ENCODE data around the gene TRAF3. TPM values are rescaled to one million over a fixed set of nuclear protein-coding genes. Genes with fewer than 3 reads are reported as not detected.
A peak's percentile ranks its signal among the peaks of the same experiment; 100 is the strongest.

TRAF3 gene, protein sequence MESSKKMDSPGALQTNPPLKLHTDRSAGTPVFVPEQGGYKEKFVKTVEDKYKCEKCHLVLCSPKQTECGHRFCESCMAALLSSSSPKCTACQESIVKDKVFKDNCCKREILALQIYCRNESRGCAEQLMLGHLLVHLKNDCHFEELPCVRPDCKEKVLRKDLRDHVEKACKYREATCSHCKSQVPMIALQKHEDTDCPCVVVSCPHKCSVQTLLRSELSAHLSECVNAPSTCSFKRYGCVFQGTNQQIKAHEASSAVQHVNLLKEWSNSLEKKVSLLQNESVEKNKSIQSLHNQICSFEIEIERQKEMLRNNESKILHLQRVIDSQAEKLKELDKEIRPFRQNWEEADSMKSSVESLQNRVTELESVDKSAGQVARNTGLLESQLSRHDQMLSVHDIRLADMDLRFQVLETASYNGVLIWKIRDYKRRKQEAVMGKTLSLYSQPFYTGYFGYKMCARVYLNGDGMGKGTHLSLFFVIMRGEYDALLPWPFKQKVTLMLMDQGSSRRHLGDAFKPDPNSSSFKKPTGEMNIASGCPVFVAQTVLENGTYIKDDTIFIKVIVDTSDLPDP
- polyA plus RNA-seq (2011; rRNA removed): 16.9 and 20.1 TPM in 2 replicates
- 18.4 and 20.9 TPM in 2 replicates for polyA minus RNA-seq (2011; rRNA and poly(A)+ RNA removed)

DNA sequence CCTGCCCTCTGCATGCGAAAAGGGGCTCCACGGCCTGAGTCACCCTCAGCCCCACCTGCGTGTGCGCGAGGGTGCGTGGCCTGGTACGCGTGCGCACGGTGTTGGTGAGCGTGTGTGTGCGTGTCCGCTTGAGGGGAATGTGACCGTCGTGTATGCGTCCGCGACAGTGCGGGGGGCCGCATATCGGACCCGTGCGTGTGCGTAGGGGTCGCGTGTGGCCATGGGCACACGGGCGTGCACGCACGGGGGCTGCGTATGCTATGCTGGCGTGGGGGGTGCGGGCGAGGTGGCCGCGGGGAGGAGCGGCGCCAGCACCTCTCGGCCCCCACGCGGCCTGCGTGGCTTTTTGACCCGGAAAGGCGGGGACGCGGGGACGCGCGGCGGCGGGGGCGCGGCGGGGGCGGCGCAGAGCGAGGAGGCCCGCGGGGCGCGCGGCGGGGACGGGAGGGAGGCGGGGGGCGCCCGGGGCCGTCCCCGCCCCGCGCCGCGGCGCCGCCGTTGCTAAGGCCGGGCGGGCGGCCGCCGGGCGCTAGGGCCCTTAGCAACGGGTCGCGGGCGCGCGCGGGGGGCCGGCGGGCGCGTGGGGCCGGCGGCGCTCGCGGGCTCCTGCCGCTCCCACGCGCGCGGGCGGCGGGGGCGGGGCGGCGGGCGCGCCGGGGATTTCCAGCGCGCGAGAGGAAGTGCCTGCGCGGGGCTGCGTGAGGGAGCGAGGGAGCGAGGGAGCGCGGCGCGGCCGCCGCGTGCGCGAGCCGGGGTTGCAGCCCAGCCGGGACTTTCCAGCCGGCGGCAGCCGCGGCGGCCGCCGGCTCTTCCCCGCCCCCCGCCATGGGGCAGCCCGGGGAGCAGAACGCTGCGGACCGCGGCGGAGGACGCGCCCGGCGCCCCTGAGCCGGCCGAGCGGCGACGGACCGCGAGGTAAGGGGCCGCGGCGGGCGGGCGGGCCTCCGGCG lies at the start of gene TRAF3:
TRAF3 (plus strand) TSS at position 689 of the 950 bp plus-strand sequence. CDS start 92,753 bp downstream, outside the sequence.
- TF ChIP-seq, protein P1, sequence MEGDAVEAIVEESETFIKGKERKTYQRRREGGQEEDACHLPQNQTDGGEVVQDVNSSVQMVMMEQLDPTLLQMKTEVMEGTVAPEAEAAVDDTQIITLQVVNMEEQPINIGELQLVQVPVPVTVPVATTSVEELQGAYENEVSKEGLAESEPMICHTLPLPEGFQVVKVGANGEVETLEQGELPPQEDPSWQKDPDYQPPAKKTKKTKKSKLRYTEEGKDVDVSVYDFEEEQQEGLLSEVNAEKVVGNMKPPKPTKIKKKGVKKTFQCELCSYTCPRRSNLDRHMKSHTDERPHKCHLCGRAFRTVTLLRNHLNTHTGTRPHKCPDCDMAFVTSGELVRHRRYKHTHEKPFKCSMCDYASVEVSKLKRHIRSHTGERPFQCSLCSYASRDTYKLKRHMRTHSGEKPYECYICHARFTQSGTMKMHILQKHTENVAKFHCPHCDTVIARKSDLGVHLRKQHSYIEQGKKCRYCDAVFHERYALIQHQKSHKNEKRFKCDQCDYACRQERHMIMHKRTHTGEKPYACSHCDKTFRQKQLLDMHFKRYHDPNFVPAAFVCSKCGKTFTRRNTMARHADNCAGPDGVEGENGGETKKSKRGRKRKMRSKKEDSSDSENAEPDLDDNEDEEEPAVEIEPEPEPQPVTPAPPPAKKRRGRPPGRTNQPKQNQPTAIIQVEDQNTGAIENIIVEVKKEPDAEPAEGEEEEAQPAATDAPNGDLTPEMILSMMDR (IDR thresholded peaks at IDR 0.05; ENCODE audit: insufficient read depth, low read depth, low read length): no peak
- H3K36me3 ChIP-seq (ENCODE audit: control insufficient read depth, insufficient read depth, low read length): no peaks in the 10 kb centered on the region
- H3K27me3 ChIP-seq (ENCODE audit: control insufficient read depth, insufficient read depth, low read length): no peaks in the 10 kb centered on the region
- DNase-seq (ENCODE audit: low read depth): no peak
- H3K4me3 ChIP-seq (ENCODE audit: low read depth, low read length): peak within 1 kb of the TSS; percentile 52
- POLR2A ChIA-PET: no interaction called here
- CTCF ChIA-PET: interaction anchor here (1.4 to 3.8 kb wide), 3 partner anchors 83 to 140 kb away, joined by 3 to 33 read pairs (median 4); no protein-coding TSS in a partner anchor

DNA sequence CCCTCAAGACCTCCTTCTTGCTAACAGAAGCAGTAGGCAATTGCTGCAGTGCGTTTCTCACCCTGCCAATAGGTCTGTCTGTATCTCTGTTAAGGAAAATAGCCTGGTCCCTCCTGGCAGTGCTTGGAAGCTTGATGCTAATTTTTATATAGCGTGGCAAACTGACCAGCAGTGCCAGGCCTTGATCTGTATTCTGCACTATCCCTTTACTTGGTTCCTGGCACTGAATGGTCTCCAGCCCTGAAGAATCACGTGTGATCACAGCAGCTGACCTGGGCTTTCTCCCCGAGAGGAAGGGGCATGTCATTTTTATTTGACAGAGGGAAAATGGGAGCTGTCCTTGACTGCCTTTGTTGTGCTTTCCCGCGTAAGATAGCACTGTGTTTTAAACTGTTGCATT lies 48.7 kb upstream of the TRAF3 start:
- DNase-seq (ENCODE audit: low read depth): no peak
- TF ChIP-seq, protein P1 (IDR thresholded peaks at IDR 0.05; ENCODE audit: insufficient read depth, low read depth, low read length): no peak
- H3K4me3 ChIP-seq (ENCODE audit: low read depth, low read length): no peak overlapping the region
- no peaks in the 10 kb centered on the region for H3K27me3 ChIP-seq (ENCODE audit: control insufficient read depth, insufficient read depth, low read length)
- peaks cover 20% of the 10 kb centered on the region for H3K36me3 ChIP-seq (ENCODE audit: control insufficient read depth, insufficient read depth, low read length)
- ChIA-PET POLR2A (no interaction called here), CTCF (interaction anchor here (1.2 to 1.5 kb wide), 2 partner anchors 9 to 33 kb away, joined by 3 read pairs; no protein-coding TSS in a partner anchor)

DNA sequence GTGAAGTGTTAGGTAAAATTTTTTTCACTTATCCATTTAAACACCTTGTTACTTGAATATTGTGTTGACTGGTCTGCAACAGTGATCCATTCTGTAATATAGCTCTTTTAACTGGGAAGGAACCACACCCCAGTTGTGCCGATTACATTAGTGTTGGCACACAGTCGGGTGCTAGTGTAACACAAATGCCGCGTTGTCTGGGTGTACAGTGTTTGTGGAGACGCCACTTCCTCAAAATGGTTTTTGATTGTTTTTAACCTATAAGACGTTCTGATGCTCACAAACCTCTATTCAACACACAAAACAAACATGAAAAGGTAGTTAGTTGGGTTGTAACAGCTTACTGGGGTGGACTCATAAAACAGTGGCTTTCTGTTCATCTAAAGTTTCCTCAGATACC lies 48.0 kb upstream of the TRAF3 start:
- no peak overlapping the region for H3K4me3 ChIP-seq (ENCODE audit: low read depth, low read length)
- no peak for DNase-seq (ENCODE audit: low read depth)
- H3K27me3 ChIP-seq (ENCODE audit: control insufficient read depth, insufficient read depth, low read length): no peaks in the 10 kb centered on the region
- ChIA-PET CTCF (interaction anchor here (1.2 to 1.5 kb wide), 2 partner anchors 8 to 33 kb away, joined by 3 read pairs; no protein-coding TSS in a partner anchor), POLR2A (no interaction called here)
- TF ChIP-seq, protein P1 (IDR thresholded peaks at IDR 0.05; ENCODE audit: insufficient read depth, low read depth, low read length): no peak
- H3K36me3 ChIP-seq (ENCODE audit: control insufficient read depth, insufficient read depth, low read length): peaks cover 20% of the 10 kb centered on the region

DNA sequence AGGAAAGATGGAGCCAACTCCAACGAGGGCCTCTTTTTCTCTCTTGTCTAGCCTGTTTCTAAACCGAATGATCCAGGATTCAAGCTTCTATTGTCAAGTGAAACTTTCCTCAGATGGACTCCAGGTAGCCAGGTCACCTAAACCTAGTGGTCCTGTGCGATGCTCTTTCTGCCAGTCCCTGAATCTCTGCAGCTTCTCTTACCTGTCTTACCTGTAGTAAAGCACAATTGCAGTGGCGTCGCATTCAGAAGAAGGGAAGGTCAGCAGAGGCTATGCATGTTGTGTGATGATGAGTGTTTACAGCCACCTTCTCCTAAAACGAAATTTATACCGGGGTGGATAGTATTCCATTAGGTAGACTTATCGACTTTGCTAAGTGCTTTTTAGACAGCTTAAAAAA lies 47.4 kb upstream of the TRAF3 start:
- DNase-seq (ENCODE audit: low read depth): no peak
- Histone ChIP-seq H3K27me3 (ENCODE audit: control insufficient read depth, insufficient read depth, low read length) (no peaks in the 10 kb centered on the region), H3K36me3 (ENCODE audit: control insufficient read depth, insufficient read depth, low read length) (peaks cover 20% of the 10 kb centered on the region), H3K4me3 (ENCODE audit: low read depth, low read length) (no peak overlapping the region)
- TF ChIP-seq, protein P1 (IDR thresholded peaks at IDR 0.05; ENCODE audit: insufficient read depth, low read depth, low read length): no peak
- ChIA-PET POLR2A (no interaction called here), CTCF (interaction anchor here (1.5 kb wide), 1 partner anchor 34 kb away, joined by 3 read pairs; no protein-coding TSS in a partner anchor)

Measured in BJ (cell line).